MM.1S (cell line): ENCODE measurements around the gene LIPJ.

Experiments used
- CTCF ChIP-seq: fragments of 300-600 bp; sonication (generic); IDR thresholded peaks from 2 replicates; pipeline ENCODE4 v1.5.1; 2016; ENCODE audit warnings: antibody characterized with exemption, low read length, mixed read lengths
- EZH2 ChIP-seq: fragments of 300-600 bp; sonication (generic); optimal IDR thresholded peaks from 2 replicates; pipeline ENCODE3; 2017; ENCODE audit warnings: low read depth, mild to moderate bottlenecking, antibody characterized with exemption, low read length, mixed read lengths

DNA sequence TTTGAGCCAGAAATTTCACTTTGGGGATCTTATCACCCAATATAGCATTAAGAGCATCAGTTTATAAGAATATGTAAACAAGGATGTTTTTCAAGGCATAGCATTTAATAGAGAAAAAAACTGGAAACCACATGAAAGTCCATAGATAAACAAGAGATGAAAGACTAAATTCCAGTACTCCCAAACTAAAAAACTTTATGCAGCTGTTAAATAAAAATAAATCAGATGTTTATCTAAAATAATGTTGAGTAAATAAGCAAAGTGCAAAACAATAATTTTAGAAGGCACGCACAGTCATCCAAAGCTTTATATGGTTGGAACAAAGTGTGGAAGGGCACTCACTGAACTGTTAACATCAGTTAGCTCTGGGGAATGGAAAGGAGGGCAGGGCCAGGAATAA, 24.4 kb upstream of the LIPJ start:
- TF ChIP-seq CTCF: no peak
- no peak for TF ChIP-seq EZH2
